HG02840 (cell line): ENCODE results near the gene TMEM108.

Experiments
- ATAC-seq: cut with Tn5 transposase; IDR thresholded peaks from one replicate; pipeline ENCODE4 v1.9.1; 2021; ENCODE audit warnings: mild to moderate bottlenecking, moderate library complexity, moderate number of reproducible peaks; ENCODE audit not compliant: unreplicated experiment, low FRiP score

Gene TMEM108

GRCh38 chr3:133269393-133269792, 231.2 kb downstream of the TMEM108 start:
- ATAC-seq, result no peak

- no peak for ATAC-seq
Measured at GRCh38 chr3:133270631-133271030, 232.4 kb downstream of the TMEM108 start.

DNA sequence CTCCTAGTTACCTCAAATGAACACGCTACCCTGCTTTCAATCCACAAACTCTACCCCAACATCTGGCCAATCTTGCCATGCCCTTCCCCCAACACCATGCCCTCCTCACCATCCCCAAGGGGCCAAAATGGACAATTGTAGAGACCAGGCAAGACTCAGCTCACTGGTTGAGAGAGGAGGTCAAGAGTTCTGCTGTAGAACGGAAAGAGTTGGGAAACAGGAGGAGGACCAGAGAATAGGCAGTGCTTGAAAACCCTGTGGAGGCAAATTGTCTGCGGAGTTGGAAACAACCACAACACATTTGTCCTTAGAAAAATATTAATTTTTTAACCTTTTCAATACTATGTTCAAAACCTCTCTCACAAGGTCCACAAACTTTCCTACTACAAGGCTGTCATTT, 232.9 kb downstream of the TMEM108 start:
- ATAC-seq, result no peak

DNA sequence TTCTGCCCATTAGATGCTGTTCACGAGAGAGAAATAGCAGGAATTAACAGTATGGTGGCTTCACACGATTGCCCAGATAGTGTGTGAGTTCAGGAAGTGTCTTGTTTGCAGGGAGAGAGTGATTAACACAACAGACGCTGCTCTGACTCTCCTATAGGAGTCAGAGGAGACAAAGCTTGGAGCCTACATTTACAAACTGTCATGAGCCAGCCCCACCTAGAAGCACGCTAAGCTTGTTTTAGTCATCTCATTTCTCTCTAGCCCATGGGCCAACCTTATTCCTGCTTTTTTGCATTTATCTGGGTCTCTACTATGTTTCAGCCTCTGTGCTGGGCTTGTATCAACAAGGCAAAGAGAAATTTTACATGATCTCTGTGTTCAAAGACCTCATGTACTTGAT, 233.3 kb downstream of the TMEM108 start:
- ATAC-seq, result no peak

DNA sequence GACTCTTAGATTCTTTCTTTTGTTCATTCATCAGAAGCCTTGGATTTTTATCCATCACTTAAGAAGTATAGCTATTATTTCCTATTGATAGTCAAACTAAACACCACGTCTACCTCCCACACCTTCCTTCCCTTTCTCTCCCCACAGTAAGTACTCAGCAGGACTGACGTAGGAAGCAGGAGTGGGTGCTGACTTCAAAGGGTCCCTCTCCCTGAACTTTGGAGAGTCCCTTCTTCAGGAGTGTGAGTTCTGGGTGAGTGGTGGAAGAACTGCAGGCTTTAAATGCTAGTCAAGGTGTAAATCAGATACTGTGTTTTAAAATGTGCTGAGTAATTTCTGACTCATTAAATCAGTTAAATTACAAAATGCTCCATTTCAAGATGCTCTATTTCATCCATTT, 235.2 kb downstream of the TMEM108 start:
- ATAC-seq, result no peak

DNA sequence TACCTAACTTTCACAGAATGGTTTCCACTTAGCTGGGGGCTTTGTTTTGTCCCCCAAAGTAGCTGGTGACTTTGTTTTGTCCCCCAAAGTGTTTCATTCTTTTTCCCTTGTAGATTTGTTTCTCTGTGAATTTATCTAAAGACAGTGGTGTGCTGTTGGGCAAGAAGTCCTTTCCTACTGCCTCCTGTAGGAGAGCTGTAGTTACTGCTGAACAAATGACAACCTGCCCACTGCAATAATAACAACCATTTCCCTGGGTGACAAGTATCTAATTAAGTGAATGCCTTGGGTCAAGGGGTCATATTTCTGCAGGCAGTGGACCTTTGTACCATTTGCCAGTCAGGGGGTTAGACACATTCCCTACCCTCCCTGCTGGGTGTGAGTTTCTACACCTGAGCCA, 236.3 kb downstream of the TMEM108 start:
- ATAC-seq, result no peak

GRCh38 chr3:133276594-133276993, 238.4 kb downstream of the TMEM108 start:
- no peak for ATAC-seq

DNA sequence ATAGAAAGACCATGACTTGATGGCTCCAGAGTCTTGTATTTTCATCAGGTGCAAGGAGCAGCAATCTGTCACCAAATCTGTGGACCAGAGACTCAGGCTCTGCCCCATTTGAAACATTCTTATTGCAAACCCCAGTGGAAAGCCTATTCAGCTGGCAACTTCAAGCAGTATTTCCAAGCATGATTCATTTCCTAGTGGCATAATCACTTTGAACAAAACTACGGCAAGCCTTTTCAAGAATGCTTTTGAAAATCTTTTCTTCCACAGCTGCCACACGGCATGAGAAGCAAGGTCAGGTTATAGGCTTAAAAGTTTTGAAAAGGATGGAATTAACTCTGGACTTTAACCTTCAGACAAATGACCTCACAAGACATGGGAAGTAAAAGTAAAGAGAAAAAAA, 239.6 kb downstream of the TMEM108 start:
- ATAC-seq, result no peak

- ATAC-seq, result no peak
Measured at GRCh38 chr3:133278260-133279043, 240.3 kb downstream of the TMEM108 start.

DNA sequence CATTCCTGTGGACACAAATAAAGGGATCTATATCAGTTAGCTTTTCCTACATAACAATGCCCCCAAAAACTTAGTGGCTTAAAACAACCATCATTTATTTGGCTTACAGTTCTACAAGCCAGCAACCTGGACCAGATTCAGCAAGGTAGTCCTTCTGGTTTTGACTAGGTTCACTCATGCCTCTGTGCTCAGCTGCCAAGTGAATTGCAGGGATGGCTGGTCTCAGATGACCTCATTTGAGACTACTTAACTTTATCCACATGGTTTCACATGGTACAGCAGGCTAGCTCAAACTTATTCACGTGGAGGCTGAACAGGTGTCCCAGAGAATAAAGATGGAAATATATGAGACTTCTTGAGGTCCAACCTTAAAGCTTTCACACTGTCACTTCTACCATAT, 242.4 kb downstream of the TMEM108 start:
- no peak for ATAC-seq

- no peak for ATAC-seq
Measured at GRCh38 chr3:133282236-133282635, 244.0 kb downstream of the TMEM108 start.

- ATAC-seq, result no peak
Measured at GRCh38 chr3:133283958-133284807, 246.0 kb downstream of the TMEM108 start.

DNA sequence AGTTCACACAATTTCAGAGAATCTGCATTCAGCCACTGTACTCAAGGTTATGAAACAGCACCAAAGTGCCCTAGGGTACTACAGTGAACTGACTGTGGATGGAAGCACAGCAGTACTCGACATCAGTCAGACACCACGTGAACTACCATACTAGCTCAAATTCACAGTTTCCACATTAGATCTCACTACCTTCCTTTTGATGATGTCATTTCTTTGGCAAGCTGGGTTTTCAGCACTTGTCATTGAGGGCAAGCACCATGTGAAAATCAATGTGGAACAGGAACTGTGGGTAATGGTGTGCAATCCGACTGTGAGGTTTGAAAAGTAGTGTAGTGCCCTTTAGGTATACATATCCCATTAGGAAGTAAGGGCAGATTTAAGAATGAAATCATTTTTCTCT, 251.1 kb downstream of the TMEM108 start:
- no peak for ATAC-seq

DNA sequence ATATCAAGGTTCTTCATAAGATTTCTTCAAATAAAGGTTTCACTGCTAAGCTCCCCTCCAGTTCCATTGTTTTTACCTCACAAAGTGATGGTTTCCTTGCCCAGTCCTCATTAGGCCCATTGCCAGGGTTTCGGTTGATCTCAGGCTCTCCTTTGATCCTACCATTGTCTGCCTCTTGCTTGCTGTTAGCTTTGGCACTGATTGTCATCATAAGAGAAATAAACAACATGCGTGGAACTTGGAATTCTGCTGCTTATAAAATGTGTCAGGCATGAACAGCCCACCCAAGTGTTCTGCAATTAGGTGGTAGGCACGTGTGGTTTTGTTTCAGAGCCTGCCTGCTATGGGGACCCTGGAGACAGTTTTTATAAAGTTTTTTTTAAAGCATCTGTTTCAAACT, 254.1 kb downstream of the TMEM108 start:
- no peak for ATAC-seq

DNA sequence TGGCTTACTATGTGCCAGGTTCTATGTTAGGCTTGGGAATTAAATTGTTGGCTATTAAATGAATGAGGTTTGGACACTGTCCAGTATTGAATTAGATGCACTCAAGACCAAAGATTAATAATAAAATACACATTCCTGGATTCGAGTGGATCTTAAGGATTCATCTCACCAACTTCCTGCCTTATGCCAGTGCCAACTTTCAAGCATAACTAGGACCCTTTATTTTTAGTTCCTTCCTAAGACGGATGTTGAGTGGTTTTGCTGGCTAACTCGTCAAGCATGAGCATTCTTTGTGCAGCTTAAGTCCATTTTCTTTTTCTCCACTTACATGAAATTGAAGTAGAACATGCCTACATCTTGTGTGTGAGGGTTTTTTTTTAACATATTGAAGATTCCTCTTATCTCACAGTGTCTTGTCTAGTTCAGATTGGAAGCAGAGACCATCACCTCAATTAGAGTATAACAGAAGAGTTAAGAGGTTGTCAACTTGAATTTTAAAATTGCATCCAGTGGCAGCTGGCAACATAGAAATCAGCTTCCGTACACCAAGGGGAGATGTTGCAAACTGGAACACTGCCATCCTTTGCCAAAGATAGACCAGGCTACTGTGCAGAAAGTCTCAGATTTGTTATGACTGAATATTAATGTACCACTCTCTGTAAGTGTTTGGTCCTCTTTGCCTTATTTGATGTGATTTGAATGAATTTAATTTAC, 255.4 kb downstream of the TMEM108 start:
- ATAC-seq, result no peak

DNA sequence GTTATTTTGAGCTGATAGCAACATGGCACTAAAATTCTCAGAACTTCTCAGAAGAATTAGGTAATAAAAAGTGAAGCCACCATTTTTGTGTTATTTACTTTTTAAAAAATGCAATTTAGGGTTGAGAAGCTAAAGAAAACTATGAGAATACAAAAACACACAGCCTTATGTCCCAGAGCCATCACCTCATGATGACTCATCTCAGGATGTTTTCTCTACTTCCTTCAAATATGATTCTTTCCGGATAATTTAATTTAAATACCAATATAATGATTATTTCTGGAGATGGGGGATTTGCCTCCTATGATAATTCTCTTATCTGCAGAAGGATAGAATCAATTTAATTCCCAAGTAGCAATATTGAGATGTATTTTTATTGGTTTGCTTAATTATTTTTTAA, 256.1 kb downstream of the TMEM108 start:
- no peak for ATAC-seq

- no peak for ATAC-seq
Measured at GRCh38 chr3:133295199-133295901, 257.2 kb downstream of the TMEM108 start.

DNA sequence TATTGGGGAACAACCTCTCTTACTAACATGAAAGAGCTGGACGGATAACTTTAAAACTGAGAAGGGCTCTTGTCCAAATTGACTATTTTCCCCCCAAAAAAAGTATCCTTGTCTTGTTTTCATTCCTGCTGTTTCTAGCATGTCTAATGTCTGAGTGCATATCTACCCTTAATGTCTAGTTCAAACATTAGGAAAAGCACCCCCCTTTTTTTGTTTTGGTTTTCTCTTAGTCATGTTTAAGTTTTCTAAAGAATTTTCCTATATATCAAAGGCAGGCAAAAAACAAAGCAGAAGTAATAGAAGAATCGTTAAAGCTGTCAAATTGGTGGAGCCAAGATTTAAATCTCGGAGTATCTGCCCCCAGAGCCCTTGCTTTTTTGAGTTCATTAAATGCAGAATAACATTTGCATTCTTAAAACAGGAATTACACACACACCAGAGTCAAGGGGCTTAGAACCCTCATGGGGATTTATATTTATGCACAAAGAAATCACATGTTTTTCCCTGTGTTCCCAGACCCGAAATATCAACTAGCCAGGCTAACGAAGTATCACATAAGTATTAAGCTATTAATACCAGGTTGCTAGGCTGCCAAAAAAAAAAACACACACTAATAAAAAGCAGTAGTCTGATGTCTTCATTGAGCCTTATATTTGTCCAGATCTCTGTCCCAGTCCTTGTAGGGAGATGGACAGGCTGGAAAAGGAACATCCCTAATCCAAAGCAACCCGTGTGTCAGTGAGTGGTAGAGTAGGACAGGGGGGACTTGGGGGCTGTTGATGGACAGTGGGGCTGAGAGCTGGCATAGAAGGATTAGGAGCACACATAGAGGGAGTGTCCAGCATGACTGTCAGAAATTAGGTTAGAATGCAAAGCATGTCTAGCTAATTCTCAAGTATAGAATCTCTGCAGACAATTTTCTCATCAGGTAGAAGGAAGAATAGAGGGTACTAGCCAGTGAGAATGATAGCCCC, 258.0 kb downstream of the TMEM108 start:
- ATAC-seq, result no peak

DNA sequence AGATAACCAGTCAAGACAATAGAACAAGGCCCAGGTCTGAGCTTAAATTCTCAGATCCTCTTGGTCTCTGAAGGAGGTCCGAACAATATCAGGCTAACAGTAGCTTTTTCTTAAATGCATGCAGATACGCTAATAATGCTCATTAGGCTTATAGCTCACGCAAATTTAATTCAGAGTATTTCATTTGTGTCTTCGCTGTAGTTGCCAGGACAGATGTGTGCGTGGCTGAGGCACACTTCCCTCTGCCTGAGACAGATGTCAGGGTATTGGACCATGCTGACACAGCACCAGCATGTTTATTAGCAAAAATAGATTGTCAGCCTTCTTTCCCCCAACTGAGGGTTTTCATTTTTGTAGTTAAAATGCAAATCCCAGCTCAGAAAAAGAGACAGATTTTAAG, 258.8 kb downstream of the TMEM108 start:
- no peak for ATAC-seq
